NOMO-1 treated with dmso at 0.1 percent for 144 hours (cell line): Measurements from ENCODE around the gene APBB2.

ENCODE experiments used
- DNase-seq: peaks from one replicate; lab custom pipeline; 2025; ENCODE audit not compliant: unreplicated experiment; lab: John Stamatoyannopoulos, UW

Gene APBB2

GRCh38 chr4:41216294-41217019 lies 2.1 kb upstream of the APBB2 start:
- no peak for DNase-seq

GRCh38 chr4:41215969-41216293 lies 1.6 kb upstream of the APBB2 start:
- DNase-seq, result no peak

GRCh38 chr4:41215155-41215554 lies 813 bp upstream of the APBB2 start:
- DNase-seq, result no peak

GRCh38 chr4:41214825-41215146 lies 444 bp upstream of the APBB2 start:
- no peak for DNase-seq

GRCh38 chr4:41213625-41214135 lies 662 bp downstream of the APBB2 start:
- DNase-seq, result no peak

GRCh38 chr4:41212616-41213203 lies 1.6 kb downstream of the APBB2 start:
- peak; percentile 16 for DNase-seq

GRCh38 chr4:41211951-41212615 lies 2.3 kb downstream of the APBB2 start:
- no peak for DNase-seq

GRCh38 chr4:41209901-41210300 lies 4.4 kb downstream of the APBB2 start:
- no peak for DNase-seq

GRCh38 chr4:41209187-41209586 lies 5.2 kb downstream of the APBB2 start:
- no peak for DNase-seq

GRCh38 chr4:41207291-41207831 lies 7.0 kb downstream of the APBB2 start:
- no peak for DNase-seq

GRCh38 chr4:41205854-41206460 lies 8.4 kb downstream of the APBB2 start:
- DNase-seq, result no peak

GRCh38 chr4:41205130-41205529 lies 9.2 kb downstream of the APBB2 start:
- DNase-seq, result no peak

- DNase-seq, result no peak
Measured at GRCh38 chr4:41204400-41204978, 9.9 kb downstream of the APBB2 start.

GRCh38 chr4:41203841-41204240 lies 10.5 kb downstream of the APBB2 start:
- DNase-seq, result no peak

GRCh38 chr4:41202820-41203568 lies 11.3 kb downstream of the APBB2 start:
- DNase-seq, result no peak

GRCh38 chr4:41202356-41202755 lies 12.0 kb downstream of the APBB2 start:
- DNase-seq, result no peak

GRCh38 chr4:41200486-41201017 lies 13.8 kb downstream of the APBB2 start:
- DNase-seq, result no peak

- no peak for DNase-seq
Measured at GRCh38 chr4:41199788-41200187, 14.6 kb downstream of the APBB2 start.

- no peak for DNase-seq
Measured at GRCh38 chr4:41197996-41198395, 16.3 kb downstream of the APBB2 start.

- DNase-seq, result no peak
Measured at GRCh38 chr4:41197495-41197894, 16.8 kb downstream of the APBB2 start.
